Muscle of back (tissue), 11 donors: ENCODE measurements around the gene FAM53B. TPM values are rescaled to one million over a fixed set of nuclear protein-coding genes. Genes with fewer than 3 reads are reported as not detected.

Experiments used
- DNase-seq, 3 donors: peaks; one replicate each; pipeline versions ENCODE4 v3.0.0 to v3.0.0-alpha.2; 2013
- polyA plus RNA-seq, 10 donors: library from polyadenylated mRNA; unstranded; fragments of 120-200 nt; gene quantifications; one replicate each; pipeline ENCODE4 v1.2.1, GENCODE V29; 2013; ENCODE audit not compliant: insufficient read length in 10 of 10

Gene FAM53B
- polyA plus RNA-seq, 10 donors: 20.8 to 27.2 (median 21.6) TPM

- DNase-seq: no peak
Measured at GRCh38 chr10:124710266-124710881, 33.8 kb downstream of the FAM53B start.

DNA sequence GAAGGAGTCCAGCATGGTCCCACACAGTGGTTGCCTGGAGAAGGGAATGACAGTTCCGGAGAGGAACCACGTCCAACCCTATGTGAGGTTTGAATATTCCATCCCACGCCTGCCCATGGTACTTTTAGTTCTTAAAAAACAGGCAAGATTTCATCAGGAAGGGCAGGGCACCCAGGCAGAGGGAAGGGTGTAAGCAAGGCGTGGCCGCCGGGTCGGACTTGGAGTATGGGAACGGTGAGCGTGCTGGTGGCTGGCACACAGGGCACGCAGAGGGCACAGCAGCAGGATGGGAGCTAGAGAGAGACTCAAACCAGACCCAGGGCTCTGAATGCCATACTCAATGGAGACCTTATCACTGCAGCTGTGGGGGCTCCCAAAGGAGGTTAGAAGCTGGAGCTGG lies 34.3 kb downstream of the FAM53B start:
- no peak for DNase-seq

GRCh38 chr10:124708922-124709520 lies 35.2 kb downstream of the FAM53B start:
- peak in 1 of 3 donors; percentile 62 for DNase-seq

DNA sequence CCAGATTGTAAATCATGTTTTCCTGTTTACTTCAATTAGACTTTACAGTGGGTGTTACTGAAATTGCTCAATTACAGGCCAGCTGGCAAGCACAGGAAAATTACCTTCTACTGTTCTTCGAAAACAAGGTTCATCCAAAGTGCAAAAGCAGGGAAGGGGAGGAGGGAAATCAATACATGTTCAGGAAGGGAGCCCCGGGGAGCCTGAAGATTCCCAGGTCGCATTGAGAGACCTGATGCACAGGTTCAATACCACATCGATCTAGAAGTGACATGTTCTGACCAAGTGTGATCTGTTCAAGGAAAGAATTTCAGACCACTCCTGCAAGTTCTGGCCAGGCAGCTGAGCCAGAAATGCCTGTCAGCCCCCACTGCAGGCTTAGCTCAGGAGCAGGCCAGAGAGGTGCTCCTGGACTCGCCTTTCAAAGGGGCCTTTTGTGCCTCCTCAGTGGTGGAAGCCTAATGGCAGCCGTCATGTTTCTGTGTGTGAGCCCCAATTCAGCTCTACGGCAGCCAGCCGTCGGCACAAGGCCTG lies 35.9 kb downstream of the FAM53B start:
- peak in 1 of 3 donors; percentile 61 for DNase-seq

- DNase-seq: no peak
Measured at GRCh38 chr10:124707551-124707950, 36.6 kb downstream of the FAM53B start.

- DNase-seq: no peak
Measured at GRCh38 chr10:124707144-124707467, 37.1 kb downstream of the FAM53B start.

GRCh38 chr10:124706462-124707143 lies 37.6 kb downstream of the FAM53B start:
- no peak for DNase-seq

- no peak for DNase-seq
Measured at GRCh38 chr10:124705817-124706461, 38.2 kb downstream of the FAM53B start.

- no peak for DNase-seq
Measured at GRCh38 chr10:124705381-124705740, 38.8 kb downstream of the FAM53B start.

DNA sequence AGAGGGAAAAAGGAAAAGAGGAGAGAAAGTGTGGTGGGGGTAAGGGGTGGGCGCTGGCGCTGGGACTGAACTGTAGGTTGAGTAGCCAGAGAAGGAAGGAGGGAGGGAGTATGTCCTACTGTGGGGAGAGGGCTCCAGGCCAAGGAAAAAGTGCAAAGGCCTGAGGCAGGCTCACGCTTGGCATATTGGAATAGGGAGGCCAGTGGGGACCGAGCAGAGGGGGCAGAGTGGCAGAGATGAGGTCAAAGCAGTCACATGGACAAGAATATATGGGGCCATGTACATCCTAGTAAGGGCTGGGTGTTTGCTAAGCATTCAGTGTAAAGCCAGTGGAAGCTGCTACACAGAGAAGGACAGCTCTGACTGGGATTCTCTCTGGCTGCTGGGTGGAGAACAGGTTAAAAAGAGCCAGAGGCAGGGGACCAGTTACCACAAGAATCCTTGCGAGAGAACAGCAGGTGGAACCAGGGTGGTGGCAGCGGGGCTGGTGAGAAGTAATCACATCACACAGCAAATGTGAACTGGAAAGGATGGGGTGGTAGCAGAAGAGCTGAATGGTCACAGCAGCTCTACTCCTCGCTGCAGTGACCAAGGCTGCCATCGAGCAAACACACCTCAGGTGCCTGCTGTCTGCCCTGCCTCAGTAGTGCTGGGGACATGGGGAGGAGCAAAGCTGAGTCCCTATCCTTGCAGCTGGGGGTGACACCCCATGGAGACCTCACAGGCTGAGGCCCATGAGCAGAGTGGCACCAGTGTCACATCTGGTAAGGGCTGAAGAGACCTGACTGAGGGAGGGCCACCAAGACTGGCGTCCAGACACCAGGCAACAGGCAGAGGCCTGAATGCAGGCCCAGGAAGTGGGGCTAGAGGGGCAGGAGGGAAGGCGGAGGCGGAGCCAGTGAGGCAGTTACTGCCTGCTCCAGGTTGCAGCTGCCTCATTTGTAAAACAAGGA lies 39.5 kb downstream of the FAM53B start:
- no peak for DNase-seq

DNA sequence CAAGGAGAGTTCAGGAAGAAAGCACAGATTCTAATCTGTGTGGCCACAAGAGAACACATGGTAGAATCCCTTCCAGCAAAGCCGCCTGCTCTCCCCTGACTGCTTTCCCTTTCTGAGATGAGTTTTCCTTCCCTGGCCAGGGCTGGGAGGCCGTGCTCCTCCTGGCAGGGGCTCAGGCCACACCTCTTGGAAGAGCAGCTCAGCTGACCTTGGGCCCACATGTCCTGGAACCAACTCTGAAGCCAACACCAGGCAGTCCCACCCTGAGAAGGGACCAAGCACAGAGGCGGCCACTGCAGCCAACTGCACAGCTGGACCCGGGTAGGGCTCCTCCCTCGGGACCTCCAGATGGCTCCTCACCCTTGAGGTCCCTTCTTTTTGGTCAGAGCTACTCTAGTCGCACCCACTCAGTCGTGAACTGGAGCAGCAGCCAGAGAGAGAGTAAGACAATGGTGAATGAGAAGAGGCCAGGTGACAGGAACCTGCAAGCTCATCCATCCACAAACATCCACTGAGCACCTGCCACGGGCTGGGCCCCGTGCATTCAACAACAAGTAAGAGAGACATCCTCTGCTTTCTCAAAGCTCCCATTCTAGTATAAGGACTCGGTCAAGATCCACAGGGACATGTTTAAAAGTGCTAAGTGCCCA lies 40.3 kb downstream of the FAM53B start:
- peak; percentile 70 to 94 (median 88) for DNase-seq

GRCh38 chr10:124703372-124703771 lies 40.8 kb downstream of the FAM53B start:
- DNase-seq: no peak

DNA sequence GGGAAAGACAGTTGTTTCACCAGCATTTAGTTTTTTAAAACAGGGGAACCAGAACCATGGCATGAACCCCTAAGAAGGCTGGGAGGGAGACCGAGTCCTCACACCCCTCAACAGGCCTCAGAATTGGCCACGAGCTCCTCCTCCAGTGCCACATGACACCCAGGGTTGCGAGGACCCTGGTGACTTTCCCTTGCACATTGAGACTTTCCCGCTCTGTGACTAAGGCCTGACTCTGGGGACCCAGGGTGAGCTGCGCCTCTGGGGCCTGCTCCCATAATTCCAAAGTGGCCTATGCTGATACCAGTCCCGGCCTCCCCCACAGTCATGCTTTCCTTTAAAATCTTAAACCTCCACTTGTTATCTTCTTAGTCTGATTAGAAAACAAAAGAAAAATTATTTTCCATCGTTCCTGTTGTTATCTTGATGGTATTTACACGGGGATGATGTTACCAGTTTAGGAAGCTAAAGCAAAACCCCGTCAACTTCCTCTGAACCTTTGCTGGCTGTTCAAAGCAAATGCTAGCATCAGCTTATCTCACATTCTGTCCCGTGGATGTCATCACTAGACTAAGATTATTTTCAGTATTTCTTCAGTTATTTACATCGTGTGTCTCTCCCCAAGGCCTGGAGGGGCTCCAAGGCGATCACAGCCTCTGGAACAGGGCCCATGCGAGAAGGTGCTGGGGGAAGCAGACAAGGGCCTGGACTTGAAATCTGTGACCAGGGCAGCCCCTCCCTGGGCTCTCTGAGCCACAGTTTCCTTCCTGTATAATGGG lies 42.1 kb downstream of the FAM53B start:
- DNase-seq: peak in 2 of 3 donors; percentile 47 to 69

- DNase-seq: peak; percentile 83 to 95 (median 93)
Measured at GRCh38 chr10:124701435-124701834, 42.7 kb downstream of the FAM53B start.

- DNase-seq: no peak
Measured at GRCh38 chr10:124701038-124701365, 43.2 kb downstream of the FAM53B start.

DNA sequence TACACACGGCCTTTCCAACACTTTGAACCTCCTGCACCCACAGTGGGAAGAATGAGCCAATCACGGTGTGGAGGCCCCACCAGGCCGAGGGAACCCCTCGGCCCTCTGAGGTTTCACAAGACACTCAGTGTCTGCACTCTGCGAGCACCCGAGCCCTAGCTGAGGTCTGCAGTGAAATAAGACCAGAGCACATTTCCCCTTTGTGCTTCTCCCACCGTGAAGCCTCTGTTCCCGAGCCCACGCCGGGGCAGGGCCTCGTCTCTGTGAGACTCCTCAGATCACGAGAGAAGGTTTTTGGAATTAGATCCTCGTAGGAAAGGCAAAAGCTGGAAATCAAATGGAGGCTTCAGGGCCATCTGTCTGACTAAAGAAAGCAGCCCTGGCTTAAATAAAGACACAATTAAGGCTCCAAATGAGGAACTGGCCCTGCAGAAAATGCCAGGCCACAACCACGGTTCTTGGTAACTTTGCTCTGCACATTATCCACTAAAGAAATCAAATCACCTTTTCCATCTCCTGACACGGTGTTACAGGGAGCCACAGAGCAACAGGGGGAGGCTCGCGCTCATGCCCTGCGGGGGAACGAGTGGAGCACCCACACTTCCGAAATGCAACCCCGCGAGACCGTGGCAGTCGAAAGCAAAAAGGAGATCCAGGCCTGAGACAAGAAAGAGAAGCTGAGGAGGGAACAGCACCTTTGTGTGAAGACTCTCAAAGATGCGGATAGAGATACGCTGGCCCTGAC lies 43.7 kb downstream of the FAM53B start:
- peak in 1 of 3 donors; percentile 39 for DNase-seq

GRCh38 chr10:124699471-124700292 lies 44.5 kb downstream of the FAM53B start:
- DNase-seq: no peak
